ENCODE data around the gene TNIK.

Gene TNIK

DNA sequence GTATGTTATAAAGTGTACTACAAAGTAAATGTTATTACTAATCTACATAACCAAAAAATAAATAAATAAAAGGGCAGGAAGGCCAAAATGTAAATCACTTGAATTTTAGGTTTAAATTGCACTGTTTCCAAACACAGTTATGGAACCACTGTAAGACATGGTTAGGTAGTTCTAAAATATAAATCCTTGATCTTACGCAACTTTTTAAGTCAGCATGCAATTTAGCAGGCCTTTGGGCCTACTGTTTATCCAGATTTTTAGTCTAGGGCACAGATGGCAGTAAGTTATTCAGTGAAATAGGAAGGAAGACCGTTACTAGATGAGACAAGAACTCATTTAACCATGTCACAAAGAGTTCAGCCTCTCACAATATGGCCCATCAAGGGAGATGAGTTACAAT, 246.3 kb downstream of the TNIK start:
- Histone ChIP-seq H3F3A (ENCODE audit: low read depth) (no peaks in the 10 kb centered on the region), H3K4me3 (ENCODE audit: low read length, poor library complexity, severe bottlenecking) (no peak overlapping the region), H3K9me2 (replicated peaks; ENCODE audit: low read depth, low read length) (no peaks in the 10 kb centered on the region), H3K36me3 (ENCODE audit: insufficient read depth, low read length) (peaks cover 15% of the 10 kb centered on the region; the same call in 1 of the 2 replicates), H3K79me2 (ENCODE audit: insufficient read depth, low read length) (peaks cover 13% of the 10 kb centered on the region; the same call in 1 of the 2 replicates), H3K27me3 (ENCODE audit: insufficient read depth, low read length, poor library complexity, severe bottlenecking) (no peaks in the 10 kb centered on the region), H3K9me3 (ENCODE audit: insufficient read depth, low read depth, low read length) (no peaks in the 10 kb centered on the region), H4K20me1 (ENCODE audit: insufficient read depth, low read length, poor library complexity, severe bottlenecking) (peaks cover 4% of the 10 kb centered on the region), H3K9ac (ENCODE audit: low read depth, low read length, poor library complexity, severe bottlenecking) (no peak overlapping the region), H3K4me1 (ENCODE audit: insufficient read depth, low read length, poor library complexity, severe bottlenecking) (peaks cover 10% of the 10 kb centered on the region), H3K4me2 (ENCODE audit: low read depth, low read length, poor library complexity, severe bottlenecking) (no peak overlapping the region), H2AFZ (ENCODE audit: low read length) (no peak overlapping the region)
- TF ChIP-seq, protein P1, sequence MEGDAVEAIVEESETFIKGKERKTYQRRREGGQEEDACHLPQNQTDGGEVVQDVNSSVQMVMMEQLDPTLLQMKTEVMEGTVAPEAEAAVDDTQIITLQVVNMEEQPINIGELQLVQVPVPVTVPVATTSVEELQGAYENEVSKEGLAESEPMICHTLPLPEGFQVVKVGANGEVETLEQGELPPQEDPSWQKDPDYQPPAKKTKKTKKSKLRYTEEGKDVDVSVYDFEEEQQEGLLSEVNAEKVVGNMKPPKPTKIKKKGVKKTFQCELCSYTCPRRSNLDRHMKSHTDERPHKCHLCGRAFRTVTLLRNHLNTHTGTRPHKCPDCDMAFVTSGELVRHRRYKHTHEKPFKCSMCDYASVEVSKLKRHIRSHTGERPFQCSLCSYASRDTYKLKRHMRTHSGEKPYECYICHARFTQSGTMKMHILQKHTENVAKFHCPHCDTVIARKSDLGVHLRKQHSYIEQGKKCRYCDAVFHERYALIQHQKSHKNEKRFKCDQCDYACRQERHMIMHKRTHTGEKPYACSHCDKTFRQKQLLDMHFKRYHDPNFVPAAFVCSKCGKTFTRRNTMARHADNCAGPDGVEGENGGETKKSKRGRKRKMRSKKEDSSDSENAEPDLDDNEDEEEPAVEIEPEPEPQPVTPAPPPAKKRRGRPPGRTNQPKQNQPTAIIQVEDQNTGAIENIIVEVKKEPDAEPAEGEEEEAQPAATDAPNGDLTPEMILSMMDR (conservative IDR thresholded peaks at IDR 0.05; ENCODE audit: low read length): no peak
- no peak for TF ChIP-seq EZH2phosphoT487 (IDR thresholded peaks at IDR 0.05; ENCODE audit: borderline replicate concordance)

DNA sequence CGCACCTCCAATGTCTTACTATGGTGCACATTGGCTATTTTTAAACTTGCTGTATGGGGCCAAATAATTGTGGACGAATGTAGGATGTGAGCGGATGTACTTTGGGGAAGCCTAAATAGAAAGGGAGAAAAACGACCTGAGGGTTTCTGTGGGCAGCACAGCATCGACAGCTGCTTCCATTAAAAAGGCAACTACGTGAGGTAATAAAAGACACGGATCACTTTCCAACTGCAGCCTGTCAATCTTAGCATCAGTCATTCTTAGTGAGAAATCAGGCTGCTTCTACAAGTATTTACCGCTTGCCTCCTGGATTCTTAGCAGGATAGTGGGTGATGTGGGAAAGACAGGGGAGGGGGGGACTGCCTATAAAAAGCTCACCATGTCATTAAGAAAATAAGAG, 247.0 kb downstream of the TNIK start:
- Histone ChIP-seq H3K4me3 (ENCODE audit: low read length, poor library complexity, severe bottlenecking) (no peak overlapping the region), H3K4me2 (ENCODE audit: low read depth, low read length, poor library complexity, severe bottlenecking) (no peak overlapping the region), H3K79me2 (ENCODE audit: insufficient read depth, low read length) (peaks cover 13% of the 10 kb centered on the region; the same call in 1 of the 2 replicates), H3K4me1 (ENCODE audit: insufficient read depth, low read length, poor library complexity, severe bottlenecking) (peaks cover 7% of the 10 kb centered on the region), H3K9ac (ENCODE audit: low read depth, low read length, poor library complexity, severe bottlenecking) (no peak overlapping the region), H2AFZ (ENCODE audit: low read length) (no peak overlapping the region), H3K9me2 (replicated peaks; ENCODE audit: low read depth, low read length) (no peaks in the 10 kb centered on the region), H3F3A (ENCODE audit: low read depth) (no peaks in the 10 kb centered on the region), H3K9me3 (ENCODE audit: insufficient read depth, low read depth, low read length) (no peaks in the 10 kb centered on the region), H4K20me1 (ENCODE audit: insufficient read depth, low read length, poor library complexity, severe bottlenecking) (peaks cover 4% of the 10 kb centered on the region), H3K27me3 (ENCODE audit: insufficient read depth, low read length, poor library complexity, severe bottlenecking) (no peaks in the 10 kb centered on the region), H3K36me3 (ENCODE audit: insufficient read depth, low read length) (peaks cover 15% of the 10 kb centered on the region; the same call in 1 of the 2 replicates)
- TF ChIP-seq, protein P1 (conservative IDR thresholded peaks at IDR 0.05; ENCODE audit: low read length): no peak
- no peak for TF ChIP-seq EZH2phosphoT487 (IDR thresholded peaks at IDR 0.05; ENCODE audit: borderline replicate concordance)

DNA sequence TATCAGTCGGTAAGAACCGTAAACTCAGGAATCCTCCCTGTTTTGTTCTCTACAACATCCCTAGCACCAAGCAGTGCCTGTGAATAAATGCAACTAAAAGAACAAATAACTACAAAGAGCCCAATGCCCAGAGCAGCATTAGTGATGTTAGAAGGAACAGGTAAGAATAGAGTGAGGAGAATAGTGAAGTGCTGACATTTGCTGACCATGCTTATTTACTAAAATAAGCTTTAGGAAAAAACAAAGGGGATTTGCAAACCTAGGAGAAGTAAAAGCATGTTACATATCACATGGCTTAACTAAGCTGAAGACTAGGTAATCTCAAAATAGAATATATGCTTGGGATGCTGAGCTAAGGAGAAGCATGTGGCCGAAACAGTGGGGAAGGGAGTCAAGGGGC, 247.6 kb downstream of the TNIK start:
- no peaks in the 10 kb centered on the region for H3K9me3 ChIP-seq (ENCODE audit: insufficient read depth, low read depth, low read length)
- H3K4me2 ChIP-seq (ENCODE audit: low read depth, low read length, poor library complexity, severe bottlenecking): no peak overlapping the region
- H3K4me3 ChIP-seq (ENCODE audit: low read length, poor library complexity, severe bottlenecking): no peak overlapping the region
- H3K79me2 ChIP-seq (ENCODE audit: insufficient read depth, low read length): peaks cover 13% of the 10 kb centered on the region; the same call in 1 of the 2 replicates
- no peaks in the 10 kb centered on the region for H3K9me2 ChIP-seq (replicated peaks; ENCODE audit: low read depth, low read length)
- H3K36me3 ChIP-seq (ENCODE audit: insufficient read depth, low read length): peaks cover 17% of the 10 kb centered on the region; the same call in 1 of the 2 replicates
- H3K27me3 ChIP-seq (ENCODE audit: insufficient read depth, low read length, poor library complexity, severe bottlenecking): no peaks in the 10 kb centered on the region
- no peak overlapping the region for H3K9ac ChIP-seq (ENCODE audit: low read depth, low read length, poor library complexity, severe bottlenecking)
- H3F3A ChIP-seq (ENCODE audit: low read depth): no peaks in the 10 kb centered on the region
- TF ChIP-seq, protein P1 (conservative IDR thresholded peaks at IDR 0.05; ENCODE audit: low read length): no peak
- TF ChIP-seq EZH2phosphoT487 (IDR thresholded peaks at IDR 0.05; ENCODE audit: borderline replicate concordance): no peak
- no peak overlapping the region for H2AFZ ChIP-seq (ENCODE audit: low read length)
- peaks cover 2% of the 10 kb centered on the region for H3K4me1 ChIP-seq (ENCODE audit: insufficient read depth, low read length, poor library complexity, severe bottlenecking)
- H4K20me1 ChIP-seq (ENCODE audit: insufficient read depth, low read length, poor library complexity, severe bottlenecking): peaks cover 4% of the 10 kb centered on the region

Measured in Loucy (cell line).